HG03280 (cell line): ENCODE data around the gene TTLL5.

Source experiments
- ATAC-seq: cut with Tn5 transposase; IDR thresholded peaks from one replicate; pipeline ENCODE4 v1.9.1; 2021; ENCODE audit warnings: mild to moderate bottlenecking, moderate library complexity; ENCODE audit not compliant: unreplicated experiment

The TTLL5 gene

GRCh38 chr14:75660630-75661498, at the start of gene TTLL5, which contains the start of gene ERG28:
Gene TTLL5 (plus strand): TSS chr14:75661246. CDS start chr14:75663150, 1,904 bp downstream.
Gene ERG28 (minus strand): TSS chr14:75660876. CDS start chr14:75657502, 3,374 bp downstream.
- ATAC-seq: peak; percentile 95

GRCh38 chr14:75612157-75612556, 48.9 kb upstream of the TTLL5 start:
- ATAC-seq: no peak

- ATAC-seq: no peak
Observed at GRCh38 chr14:75614179-75614578, 46.9 kb upstream of the TTLL5 start.

- ATAC-seq: no peak
Observed at GRCh38 chr14:75615200-75615599, 45.8 kb upstream of the TTLL5 start.

GRCh38 chr14:75619548-75619947, 41.5 kb upstream of the TTLL5 start:
- no peak for ATAC-seq

GRCh38 chr14:75625034-75625433, 36.0 kb upstream of the TTLL5 start:
- no peak for ATAC-seq

- ATAC-seq: no peak
Observed at GRCh38 chr14:75626396-75626795, 34.6 kb upstream of the TTLL5 start.

- ATAC-seq: no peak
Observed at GRCh38 chr14:75626863-75627262, 34.2 kb upstream of the TTLL5 start.

- no peak for ATAC-seq
Observed at GRCh38 chr14:75627406-75627805, 33.6 kb upstream of the TTLL5 start.

- ATAC-seq: no peak
Observed at GRCh38 chr14:75628816-75629215, 32.2 kb upstream of the TTLL5 start.

- no peak for ATAC-seq
Observed at GRCh38 chr14:75630695-75631452, 30.2 kb upstream of the TTLL5 start.

GRCh38 chr14:75631453-75631831, 29.6 kb upstream of the TTLL5 start:
- ATAC-seq: no peak

GRCh38 chr14:75634848-75635247, 26.2 kb upstream of the TTLL5 start:
- ATAC-seq: no peak

GRCh38 chr14:75636100-75636692, 24.9 kb upstream of the TTLL5 start:
- no peak for ATAC-seq

- no peak for ATAC-seq
Observed at GRCh38 chr14:75640876-75641275, 20.2 kb upstream of the TTLL5 start.

GRCh38 chr14:75643985-75644384, 17.1 kb upstream of the TTLL5 start:
- ATAC-seq: no peak

- ATAC-seq: no peak
Observed at GRCh38 chr14:75645056-75645455, 16.0 kb upstream of the TTLL5 start.

- ATAC-seq: no peak
Observed at GRCh38 chr14:75646762-75647161, 14.3 kb upstream of the TTLL5 start.

- no peak for ATAC-seq
Observed at GRCh38 chr14:75647640-75648039, 13.4 kb upstream of the TTLL5 start.

- no peak for ATAC-seq
Observed at GRCh38 chr14:75648066-75648838, 12.8 kb upstream of the TTLL5 start.

GRCh38 chr14:75649337-75649736, 11.7 kb upstream of the TTLL5 start:
- ATAC-seq: no peak
